Mesenteric fat pad (tissue), 1 donor: Measurements from ENCODE around the gene CEP152. TPM values are rescaled to one million over a fixed set of nuclear protein-coding genes. Genes with fewer than 3 reads are reported as not detected.

ENCODE experiments used
- DNase-seq: peaks from one replicate; pipeline ENCODE4 v3.0.0-alpha.2; 2020; ENCODE audit warnings: low spot score
- total RNA-seq: library from RNA; stranded (reverse); fragmentation: NEBNext Ultra II Directional; extraction: Animal tissue kit (Norgen Biotek cat#: 25700); gene quantifications from one replicate; pipeline ENCODE4 v1.2.1, GENCODE V29; 2021
- donor health status: DM: yes; HTN: yes; CAD: no.

Gene CEP152
- total RNA-seq, 1 donor from 2014 or later = 2.8 TPM

GRCh38 chr15:48710952-48711495 is 99.8 kb downstream of the CEP152 start:
- no peak for DNase-seq

GRCh38 chr15:48708641-48709040 is 102.2 kb downstream of the CEP152 start:
- DNase-seq = no peak

DNA sequence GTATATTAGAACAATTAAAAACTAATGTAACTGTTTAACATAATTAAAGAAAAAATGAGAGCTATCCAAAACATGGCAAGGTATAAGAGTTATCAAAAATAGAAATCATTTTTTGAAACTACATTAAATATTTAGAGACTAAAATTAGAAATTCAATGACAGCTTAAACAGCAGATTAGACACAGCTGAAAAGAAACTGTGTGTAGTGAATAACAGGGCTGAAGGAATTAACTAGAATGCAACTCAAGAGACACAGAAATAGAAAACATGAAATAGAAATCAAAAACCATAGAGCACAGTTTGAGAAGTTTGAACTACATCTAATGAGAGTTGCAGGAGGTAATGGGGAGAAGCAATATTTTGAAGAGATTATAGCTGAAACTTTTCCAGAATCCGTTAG is 105.5 kb downstream of the CEP152 start:
- no peak for DNase-seq

DNA sequence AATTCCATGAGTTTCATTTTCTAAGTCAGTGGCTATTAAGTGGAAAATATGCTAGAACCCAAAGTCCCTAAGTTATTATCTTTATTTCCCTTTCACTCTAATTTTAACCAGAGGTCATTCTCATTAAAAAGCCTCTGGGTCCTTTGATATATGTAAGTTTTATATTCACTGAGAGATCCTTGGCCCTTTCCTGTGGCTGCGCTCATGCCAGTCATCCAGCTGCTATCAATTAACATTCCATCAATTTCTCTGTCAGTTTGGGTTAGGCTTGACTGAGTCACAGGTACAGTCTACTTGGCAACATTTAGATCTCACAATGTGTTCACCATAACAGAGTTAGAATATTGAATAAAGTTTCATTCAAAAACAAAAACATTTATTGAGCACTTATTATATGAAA is 107.3 kb downstream of the CEP152 start:
- DNase-seq = no peak

GRCh38 chr15:48702569-48703236 is 108.2 kb downstream of the CEP152 start:
- DNase-seq = no peak

GRCh38 chr15:48696627-48697312 is 114.1 kb downstream of the CEP152 start:
- DNase-seq = no peak

GRCh38 chr15:48695827-48696573 is 114.9 kb downstream of the CEP152 start:
- DNase-seq = no peak

- DNase-seq = no peak
These were observed 115.6 kb downstream of the CEP152 start for GRCh38 chr15:48695088-48695826.

DNA sequence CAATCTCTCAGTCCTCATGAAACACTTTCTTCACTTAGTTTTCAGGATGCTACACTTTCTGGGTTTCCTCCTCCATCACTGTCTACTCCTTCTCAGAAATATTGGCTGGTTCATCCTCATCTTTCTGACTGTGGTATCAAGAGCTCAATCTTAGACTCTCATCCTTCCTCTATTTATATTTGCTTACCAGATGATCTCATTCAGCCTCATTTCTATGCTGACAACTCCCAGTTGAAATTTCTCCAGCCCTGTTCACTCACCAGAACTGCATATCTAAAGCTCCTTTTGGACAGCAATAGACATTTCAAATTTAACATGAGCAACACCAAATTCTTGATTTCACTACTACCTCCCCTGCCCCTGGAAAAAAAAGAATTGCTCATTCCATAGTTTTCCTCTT is 117.4 kb downstream of the CEP152 start:
- DNase-seq = no peak

DNA sequence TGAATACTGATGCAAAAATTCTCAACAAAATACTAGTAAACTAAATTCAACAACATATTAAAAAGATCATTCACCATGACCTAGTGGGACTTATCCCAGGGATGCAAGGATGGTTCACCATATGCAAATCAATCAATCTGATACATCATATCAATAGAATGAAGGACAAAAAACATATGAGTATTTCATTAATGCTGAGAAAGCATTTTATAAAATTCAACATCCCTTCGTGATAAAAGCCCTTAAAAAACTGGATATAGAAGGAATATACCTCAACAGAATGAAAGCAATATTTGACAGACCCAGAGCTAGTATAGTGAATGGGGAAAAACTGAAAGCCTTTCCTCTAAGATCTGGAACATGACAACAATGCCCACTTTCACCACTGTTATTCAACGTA is 122.4 kb downstream of the CEP152 start:
- no peak for DNase-seq

Other genes with a start within 250 kb of the CEP152 start
- gene FBN1, start 165.4 kb downstream of the CEP152 start, total RNA-seq = 297 TPM
- 84.5 TPM for gene EID1, start 67.1 kb upstream of the CEP152 start, total RNA-seq
- not detected for gene SHC4, start 152.8 kb upstream of the CEP152 start, total RNA-seq
- gene SECISBP2L, start 235.4 kb upstream of the CEP152 start, total RNA-seq = 61.0 TPM